MM.1S (cell line): ENCODE results near the gene ABCB8.

Source experiments
- DNase-seq: peaks from one replicate; pipeline ENCODE4 v3.0.0-alpha.2; 2015
- H2AFZ ChIP-seq: fragments of 300-600 bp; sonication (generic); 2 replicates; pipeline ENCODE4 v1.6.0; 2016; ENCODE audit warnings: antibody characterized with exemption, low read length
- H3F3A ChIP-seq: fragments of 300-600 bp; sonication (generic); 2 replicates; pipeline ENCODE4 v1.6.1; 2016; ENCODE audit warnings: mild to moderate bottlenecking, antibody characterized with exemption, low read length, moderate library complexity, mixed read lengths; ENCODE audit not compliant: insufficient read depth
- H3K27ac ChIP-seq: fragments of 300-600 bp; sonication (generic); 2 replicates; pipeline ENCODE4 v1.5.1; 2016; ENCODE audit warnings: mild to moderate bottlenecking, low read length
- H3K27me3 ChIP-seq: fragments of 300-600 bp; sonication (generic); replicated peaks from 2 replicates; pipeline ENCODE4 v1.6.0; 2016; ENCODE audit warnings: low read length; ENCODE audit not compliant: insufficient read depth
- H3K36me3 ChIP-seq: fragments of 300-600 bp; sonication (generic); replicated peaks from 2 replicates; pipeline ENCODE4 v1.6.1; 2016; ENCODE audit warnings: mild to moderate bottlenecking, low read length, mixed read lengths; ENCODE audit not compliant: insufficient read depth
- H3K4me1 ChIP-seq: fragments of 300-600 bp; sonication (generic); 2 replicates; pipeline ENCODE4 v1.6.1; 2016; ENCODE audit warnings: low read length, mixed read lengths
- H3K4me2 ChIP-seq: fragments of 300-600 bp; sonication (generic); 2 replicates; pipeline ENCODE4 v1.6.0; 2016; ENCODE audit warnings: low read depth, low read length
- H3K4me3 ChIP-seq: fragments of 300-600 bp; sonication (generic); 2 replicates; pipeline ENCODE4 v1.5.1; 2016; ENCODE audit warnings: low read length, mixed read lengths
- H3K79me2 ChIP-seq: fragments of 300-600 bp; sonication (generic); 2 replicates; pipeline ENCODE4 v1.6.1; 2016; ENCODE audit warnings: mixed run types, low read length, mixed read lengths
- H3K9ac ChIP-seq: fragments of 300-600 bp; sonication (generic); 2 replicates; pipeline ENCODE4 v1.6.1; 2016; ENCODE audit warnings: low read length, mixed read lengths
- H3K9me2 ChIP-seq: fragments of 300-600 bp; sonication (generic); replicated peaks from 2 replicates; pipeline ENCODE4 v1.6.1; 2016; ENCODE audit warnings: mild to moderate bottlenecking, low read length, mixed read lengths; ENCODE audit not compliant: insufficient read depth
- H3K9me3 ChIP-seq: fragments of 300-600 bp; sonication (generic); replicated peaks from 2 replicates; pipeline ENCODE4 v1.6.1; 2016; ENCODE audit warnings: mild to moderate bottlenecking, low read length, mixed read lengths; ENCODE audit not compliant: insufficient read depth
- H4K20me1 ChIP-seq: fragments of 300-600 bp; sonication (generic); 2 replicates; pipeline ENCODE4 v1.6.1; 2016; ENCODE audit warnings: mild to moderate bottlenecking, low read length, moderate library complexity, mixed read lengths; ENCODE audit not compliant: insufficient read depth
- EZH2 ChIP-seq: fragments of 300-600 bp; sonication (generic); optimal IDR thresholded peaks from 2 replicates; pipeline ENCODE3; 2017; ENCODE audit warnings: low read depth, mild to moderate bottlenecking, antibody characterized with exemption, low read length, mixed read lengths
- EZH2phosphoT487 ChIP-seq: fragments of 300-600 bp; sonication (generic); IDR thresholded peaks from 2 replicates; pipeline ENCODE4 v1.6.1; 2018; ENCODE audit warnings: antibody characterized with exemption, low read length
- TF ChIP-seq, protein P1 (sequence below): fragments of 300-600 bp; sonication (generic); IDR thresholded peaks from 2 replicates; pipeline ENCODE4 v1.5.1; 2016; ENCODE audit warnings: antibody characterized with exemption, low read length, mixed read lengths

The ABCB8 gene

DNA sequence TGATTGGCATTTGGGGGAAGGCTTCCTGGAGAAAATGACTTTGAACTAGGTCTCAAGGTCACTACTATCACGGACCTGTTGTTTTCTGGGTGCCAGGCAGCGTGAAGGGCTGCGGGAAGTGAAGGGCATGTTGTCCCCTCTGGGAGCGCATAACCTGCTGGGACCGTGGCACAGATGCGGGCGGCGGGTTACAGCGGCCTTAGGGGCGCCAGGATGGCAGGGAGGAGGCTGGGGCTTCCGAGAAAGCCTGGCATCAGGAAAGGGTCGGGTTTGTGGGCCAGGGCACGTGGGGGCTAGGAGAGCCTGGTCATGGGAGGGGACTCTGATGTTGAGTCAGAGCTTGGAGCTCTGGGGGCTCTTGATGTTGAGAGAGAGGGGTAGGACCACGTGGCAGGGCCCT is 37.3 kb downstream of the ABCB8 start:
- Histone ChIP-seq H3K36me3 (0 out of 2 replicates have a peak, but pooled peaks cover 3% of the 10 kb centered on the region), H3K79me2 (peaks cover 24% of the 10 kb centered on the region)

DNA sequence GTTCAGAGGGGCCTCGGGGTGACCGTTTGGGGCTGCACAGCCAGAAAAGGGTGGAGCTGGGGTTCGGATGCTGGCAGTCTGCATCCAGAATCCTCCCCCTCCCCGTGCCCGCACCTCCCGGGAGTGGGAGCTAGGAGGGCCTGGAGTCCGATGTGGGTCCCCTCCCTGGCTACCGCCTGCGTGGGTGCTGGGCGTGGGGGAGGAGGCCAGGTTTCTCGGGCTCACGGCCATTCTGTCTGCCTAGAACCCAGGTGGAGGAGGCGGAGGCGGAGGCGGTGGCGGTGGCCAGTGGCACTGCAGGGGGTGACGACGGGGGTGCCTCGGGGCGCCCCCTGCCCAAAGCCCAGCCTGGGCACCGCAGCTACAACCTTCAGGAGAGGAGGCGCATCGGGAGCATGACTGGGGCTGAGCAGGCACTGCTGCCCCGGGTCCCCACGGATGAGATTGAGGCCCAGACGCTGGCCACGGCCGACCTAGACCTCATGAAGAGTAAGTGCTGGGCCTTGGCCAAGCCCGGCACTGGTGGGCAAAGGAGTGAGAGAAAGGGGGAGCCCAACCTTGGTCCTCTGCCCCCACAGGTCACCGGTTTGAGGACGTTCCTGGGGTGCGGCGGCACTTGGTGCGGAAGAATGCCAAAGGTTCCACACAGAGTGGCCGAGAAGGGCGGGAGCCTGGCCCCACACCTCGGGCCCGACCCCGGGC is 38.2 kb downstream of the ABCB8 start:
- TF ChIP-seq EZH2 (no peak), EZH2phosphoT487 (no peak)
- TF ChIP-seq, protein P1, sequence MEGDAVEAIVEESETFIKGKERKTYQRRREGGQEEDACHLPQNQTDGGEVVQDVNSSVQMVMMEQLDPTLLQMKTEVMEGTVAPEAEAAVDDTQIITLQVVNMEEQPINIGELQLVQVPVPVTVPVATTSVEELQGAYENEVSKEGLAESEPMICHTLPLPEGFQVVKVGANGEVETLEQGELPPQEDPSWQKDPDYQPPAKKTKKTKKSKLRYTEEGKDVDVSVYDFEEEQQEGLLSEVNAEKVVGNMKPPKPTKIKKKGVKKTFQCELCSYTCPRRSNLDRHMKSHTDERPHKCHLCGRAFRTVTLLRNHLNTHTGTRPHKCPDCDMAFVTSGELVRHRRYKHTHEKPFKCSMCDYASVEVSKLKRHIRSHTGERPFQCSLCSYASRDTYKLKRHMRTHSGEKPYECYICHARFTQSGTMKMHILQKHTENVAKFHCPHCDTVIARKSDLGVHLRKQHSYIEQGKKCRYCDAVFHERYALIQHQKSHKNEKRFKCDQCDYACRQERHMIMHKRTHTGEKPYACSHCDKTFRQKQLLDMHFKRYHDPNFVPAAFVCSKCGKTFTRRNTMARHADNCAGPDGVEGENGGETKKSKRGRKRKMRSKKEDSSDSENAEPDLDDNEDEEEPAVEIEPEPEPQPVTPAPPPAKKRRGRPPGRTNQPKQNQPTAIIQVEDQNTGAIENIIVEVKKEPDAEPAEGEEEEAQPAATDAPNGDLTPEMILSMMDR = no peak
- Histone ChIP-seq H3K27me3 (no peaks in the 10 kb centered on the region), H3K4me1 (no peaks in the 10 kb centered on the region), H2AFZ (no peak overlapping the region), H3K4me2 (no peak overlapping the region), H3K36me3 (0 out of 2 replicates have a peak, but pooled peaks cover 3% of the 10 kb centered on the region), H3K9me2 (no peaks in the 10 kb centered on the region), H3K4me3 (no peak overlapping the region), H4K20me1 (no peaks in the 10 kb centered on the region), H3K27ac (no peak overlapping the region), H3F3A (no peaks in the 10 kb centered on the region), H3K9me3 (no peaks in the 10 kb centered on the region), H3K79me2 (peaks cover 14% of the 10 kb centered on the region), H3K9ac (no peak overlapping the region)
- DNase-seq = no peak

More for the DNA sequence above, 37.3 kb downstream of the ABCB8 start:
- Histone ChIP-seq H2AFZ (no peak overlapping the region), H3K27ac (no peak overlapping the region), H3K9ac (no peak overlapping the region), H3F3A (no peaks in the 10 kb centered on the region), H3K4me1 (no peaks in the 10 kb centered on the region), H3K9me2 (no peaks in the 10 kb centered on the region), H3K27me3 (no peaks in the 10 kb centered on the region), H3K9me3 (no peaks in the 10 kb centered on the region), H4K20me1 (no peaks in the 10 kb centered on the region), H3K4me2 (no peak overlapping the region), H3K4me3 (no peak overlapping the region)
- no peak for DNase-seq
- TF ChIP-seq EZH2phosphoT487 (no peak), EZH2 (no peak)
- TF ChIP-seq, protein P1 = no peak

DNA sequence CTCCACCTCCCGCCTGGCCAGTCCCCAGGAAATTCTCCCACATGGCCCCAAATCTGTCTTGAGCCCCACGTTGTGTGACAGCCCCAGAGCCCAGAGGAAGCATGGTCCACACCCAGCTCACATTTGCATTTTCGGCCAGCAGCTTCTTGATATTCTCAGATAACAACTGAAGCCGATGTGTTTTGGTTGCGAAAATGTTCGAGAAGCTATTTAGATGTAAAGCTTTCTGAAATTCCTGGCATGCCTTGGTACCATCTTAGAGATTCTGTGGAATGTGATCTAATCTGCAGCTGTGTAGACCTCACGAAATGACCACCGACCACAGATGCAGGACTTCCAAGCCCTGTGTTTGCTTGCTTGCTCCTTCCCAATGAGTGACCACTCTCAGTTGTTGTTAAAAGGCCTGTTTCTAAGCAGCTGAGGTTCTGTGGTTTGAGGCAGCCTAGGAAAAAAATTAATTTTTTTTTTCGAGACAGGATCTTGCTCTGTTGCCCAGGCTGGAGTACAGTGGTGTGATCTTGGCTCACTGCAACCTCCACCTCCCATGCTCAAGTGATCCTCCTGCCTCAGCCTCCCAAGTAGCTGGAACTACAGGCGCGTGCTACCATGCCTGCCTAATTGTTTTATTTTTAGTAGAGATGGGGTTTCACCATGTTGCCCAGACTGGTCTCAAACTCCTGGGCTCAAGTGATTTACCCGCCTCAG is 40.0 kb downstream of the ABCB8 start:
- no peaks in the 10 kb centered on the region for H3K27me3 ChIP-seq
- H3K9me2 ChIP-seq = no peaks in the 10 kb centered on the region
- no peak overlapping the region for H2AFZ ChIP-seq
- 0 out of 2 replicates have a peak, but pooled peaks cover 3% of the 10 kb centered on the region for H3K36me3 ChIP-seq
- H3K4me3 ChIP-seq = no peak overlapping the region
- H3K9ac ChIP-seq = no peak overlapping the region
- H4K20me1 ChIP-seq = no peaks in the 10 kb centered on the region
- no peak overlapping the region for H3K4me2 ChIP-seq
- no peak for DNase-seq
- no peaks in the 10 kb centered on the region for H3K79me2 ChIP-seq
- H3K4me1 ChIP-seq = no peaks in the 10 kb centered on the region
- H3K9me3 ChIP-seq = no peaks in the 10 kb centered on the region
- no peak overlapping the region for H3K27ac ChIP-seq
- TF ChIP-seq EZH2 (no peak), EZH2phosphoT487 (no peak)
- TF ChIP-seq, protein P1 = no peak
- H3F3A ChIP-seq = no peaks in the 10 kb centered on the region
